ENCODE results near the gene ZDHHC11B. TPM values are rescaled to one million over a fixed set of nuclear protein-coding genes. Genes with fewer than 3 reads are reported as not detected.
"Not testable (repeated sequence)": the region's sequence is repeated elsewhere in the genome, so short reads cannot be mapped to it uniquely, and the experiment has no call there.

The ZDHHC11B gene
- total and polyA plus RNA-seq, 2 experiments from 2014 or later: not detected

DNA sequence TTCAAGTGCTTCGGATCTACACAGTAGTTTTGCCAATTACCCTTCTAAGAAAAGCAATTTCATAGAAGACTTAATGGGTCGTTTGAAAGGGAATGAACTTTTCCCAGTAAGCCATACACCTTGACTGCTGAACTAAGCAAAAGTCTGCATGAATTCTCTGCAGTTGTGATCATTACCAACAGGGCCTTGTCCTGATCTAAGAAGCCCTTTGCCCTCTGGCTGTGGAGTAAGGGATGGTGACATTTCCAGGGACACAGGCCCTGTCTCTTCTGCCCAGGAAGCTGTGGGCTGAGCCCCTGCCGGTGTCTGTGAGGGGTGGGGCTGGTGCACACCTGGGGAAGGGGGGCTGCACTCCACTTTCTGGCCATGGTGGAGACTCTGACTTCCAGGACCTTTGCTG lies 35.7 kb upstream of the ZDHHC11B start:
- Histone ChIP-seq H3K4me2 (ENCODE audit: unreplicated experiment) (no peak overlapping the region), H4K20me1 (ENCODE audit: insufficient read depth) (no peaks in the 10 kb centered on the region), H3K9me3 (ENCODE audit: low read depth) (no peaks in the 10 kb centered on the region), H3F3A (ENCODE audit: insufficient read depth) (no peaks in the 10 kb centered on the region), H3K27ac (no peak overlapping the region), H3K9me2 (ENCODE audit: insufficient read depth) (no peaks in the 10 kb centered on the region), H2AFZ (no peak overlapping the region), H3K36me3 (ENCODE audit: low read depth) (no peaks in the 10 kb centered on the region), H3K27me3 (replicated peaks; ENCODE audit: insufficient read depth) (no peaks in the 10 kb centered on the region), H3K9ac (no peak overlapping the region), H3K4me1 (ENCODE audit: insufficient read depth) (no peaks in the 10 kb centered on the region), H3K79me2 (ENCODE audit: insufficient read depth) (no peaks in the 10 kb centered on the region), H3K4me3 (no peak overlapping the region)
- in situ Hi-C loops (cut with MboI): no loop called here
- TF ChIP-seq EZH2 (IDR thresholded peaks at IDR 0.05; ENCODE audit: insufficient read depth, poor library complexity, severe bottlenecking): no peak
- TF ChIP-seq EZH2phosphoT487 (IDR thresholded peaks at IDR 0.05; ENCODE audit: insufficient read depth, low read depth): no peak
- no peak for DNase-seq
- 57 to 72% methylated on average over 3 of the region's 3 CpGs for WGBS, 2 experiments (ENCODE audit: low coverage in 1 of 2, low lambda C conversion rate in 2 of 2, missing lambda C conversion rate in 2 of 2)

DNA sequence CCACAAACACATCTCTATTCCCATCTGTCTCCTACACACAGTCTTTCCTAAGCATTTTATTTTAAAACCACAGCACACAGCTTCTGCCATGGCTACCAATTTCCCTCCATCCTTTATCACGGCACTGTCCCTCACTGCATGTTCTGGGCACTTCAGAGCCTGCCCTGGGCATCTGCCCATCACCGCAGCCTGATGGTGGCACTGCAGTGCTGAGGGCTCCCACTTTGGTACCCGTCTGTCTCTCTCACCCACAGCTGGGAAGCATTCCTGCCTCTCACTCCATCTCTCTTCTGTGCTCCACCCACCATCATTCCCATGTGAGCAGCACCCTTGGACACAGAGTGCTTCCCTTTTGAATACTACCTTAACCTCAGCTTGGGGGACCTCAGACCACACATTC lies 34.5 kb upstream of the ZDHHC11B start:
- no peak overlapping the region for H2AFZ ChIP-seq
- H3F3A ChIP-seq (ENCODE audit: insufficient read depth): no peaks in the 10 kb centered on the region
- DNase-seq: no peak
- no peaks in the 10 kb centered on the region for H3K9me3 ChIP-seq (ENCODE audit: low read depth)
- H3K9ac ChIP-seq: no peak overlapping the region
- in situ Hi-C loops (cut with MboI): no loop called here
- H3K79me2 ChIP-seq (ENCODE audit: insufficient read depth): no peaks in the 10 kb centered on the region
- no peaks in the 10 kb centered on the region for H3K36me3 ChIP-seq (ENCODE audit: low read depth)
- no peaks in the 10 kb centered on the region for H4K20me1 ChIP-seq (ENCODE audit: insufficient read depth)
- H3K4me1 ChIP-seq (ENCODE audit: insufficient read depth): no peaks in the 10 kb centered on the region
- 65 to 70% methylated on average over 3 of the region's 3 CpGs for WGBS, 2 experiments (ENCODE audit: low coverage in 1 of 2, low lambda C conversion rate in 2 of 2, missing lambda C conversion rate in 2 of 2)
- H3K9me2 ChIP-seq (ENCODE audit: insufficient read depth): no peaks in the 10 kb centered on the region
- no peak overlapping the region for H3K4me2 ChIP-seq (ENCODE audit: unreplicated experiment)
- no peak for TF ChIP-seq EZH2 (IDR thresholded peaks at IDR 0.05; ENCODE audit: insufficient read depth, poor library complexity, severe bottlenecking)
- no peak for TF ChIP-seq EZH2phosphoT487 (IDR thresholded peaks at IDR 0.05; ENCODE audit: insufficient read depth, low read depth)
- no peak overlapping the region for H3K27ac ChIP-seq
- H3K4me3 ChIP-seq: no peak overlapping the region
- no peaks in the 10 kb centered on the region for H3K27me3 ChIP-seq (replicated peaks; ENCODE audit: insufficient read depth)

DNA sequence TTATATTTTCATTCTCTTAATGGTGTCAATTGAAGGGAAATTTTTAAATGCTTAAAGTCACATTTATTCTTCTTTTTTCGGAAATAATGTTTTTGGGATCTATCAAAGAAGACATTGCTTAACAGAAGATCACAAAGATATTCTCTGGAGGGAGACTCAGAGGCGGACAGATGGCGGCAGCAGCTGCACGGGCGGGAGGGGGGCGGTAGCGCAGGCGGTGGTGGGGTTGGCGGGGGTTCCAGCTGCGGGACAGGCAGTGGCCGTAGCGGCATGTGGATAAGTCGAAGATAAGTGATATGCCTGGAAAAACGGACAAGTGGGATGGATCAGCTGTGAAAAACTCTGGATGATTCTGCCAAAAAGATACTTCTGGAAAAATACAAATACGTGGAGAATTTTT lies 31.6 kb upstream of the ZDHHC11B start:
- Histone ChIP-seq H3K9me2 (ENCODE audit: insufficient read depth) (no peaks in the 10 kb centered on the region), H3K4me3 (no peak overlapping the region), H3K4me2 (ENCODE audit: unreplicated experiment) (no peak overlapping the region), H3K36me3 (ENCODE audit: low read depth) (no peaks in the 10 kb centered on the region), H3K79me2 (ENCODE audit: insufficient read depth) (no peaks in the 10 kb centered on the region), H3K4me1 (ENCODE audit: insufficient read depth) (no peaks in the 10 kb centered on the region), H4K20me1 (ENCODE audit: insufficient read depth) (no peaks in the 10 kb centered on the region), H3K9ac (no peak overlapping the region), H2AFZ (no peak overlapping the region), H3K9me3 (ENCODE audit: low read depth) (no peaks in the 10 kb centered on the region), H3K27ac (no peak overlapping the region), H3K27me3 (replicated peaks; ENCODE audit: insufficient read depth) (no peaks in the 10 kb centered on the region), H3F3A (ENCODE audit: insufficient read depth) (no peaks in the 10 kb centered on the region)
- no peak for DNase-seq
- WGBS, 2 experiments (ENCODE audit: low coverage in 1 of 2, low lambda C conversion rate in 2 of 2, missing lambda C conversion rate in 2 of 2): 71 to 75% methylated on average over 15 of the region's 15 CpGs
- in situ Hi-C loops (cut with MboI): no loop called here
- TF ChIP-seq EZH2phosphoT487 (IDR thresholded peaks at IDR 0.05; ENCODE audit: insufficient read depth, low read depth) (no peak), EZH2 (IDR thresholded peaks at IDR 0.05; ENCODE audit: insufficient read depth, poor library complexity, severe bottlenecking) (no peak)

DNA sequence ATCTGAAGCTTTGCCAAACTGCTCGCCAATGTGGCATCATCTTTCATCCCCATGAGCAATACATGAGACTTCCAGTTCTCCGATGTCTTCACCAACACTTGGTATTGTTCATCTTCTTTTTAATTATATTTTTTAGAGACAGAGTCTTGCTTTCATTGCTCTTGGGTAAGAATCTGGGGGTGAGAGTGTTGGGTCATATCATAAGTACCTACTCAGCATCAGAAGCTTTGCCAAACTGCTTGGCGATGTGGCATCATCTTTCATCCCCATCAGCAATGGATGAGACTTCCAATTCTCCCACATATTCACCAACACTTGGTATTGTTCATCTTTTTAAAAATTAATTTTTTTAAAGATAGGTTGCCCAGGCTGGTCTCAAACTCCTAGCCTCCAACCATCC lies 30.9 kb upstream of the ZDHHC11B start:
- in situ Hi-C loops (cut with MboI): no loop called here

DNA sequence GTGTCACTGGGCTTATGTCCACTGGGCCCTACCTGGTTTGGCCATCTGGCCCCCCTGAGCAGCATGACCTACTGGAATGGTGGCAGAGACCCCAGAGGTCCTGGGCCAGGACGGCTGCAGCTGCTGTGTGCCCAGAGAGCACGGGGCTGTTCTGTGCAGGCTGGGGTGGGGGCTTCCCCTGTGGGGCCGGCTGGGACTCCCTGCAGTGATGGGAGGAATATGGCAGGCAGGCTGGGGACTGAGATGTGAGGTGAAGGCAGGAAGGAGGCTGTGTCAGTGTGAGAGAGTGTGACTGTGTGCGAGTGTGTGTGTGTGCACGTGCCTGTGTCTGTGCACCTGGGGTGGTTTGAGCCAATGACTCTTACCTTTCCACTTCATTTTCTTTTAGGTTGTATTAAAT lies 29.0 kb upstream of the ZDHHC11B start:
- H3K27me3 ChIP-seq (replicated peaks; ENCODE audit: insufficient read depth); H3F3A ChIP-seq (ENCODE audit: insufficient read depth); H4K20me1 ChIP-seq (ENCODE audit: insufficient read depth); H3K4me1 ChIP-seq (ENCODE audit: insufficient read depth); DNase-seq; H3K36me3 ChIP-seq (ENCODE audit: low read depth); in situ Hi-C loops (cut with MboI); H3K9me3 ChIP-seq (ENCODE audit: low read depth); H3K9ac ChIP-seq; H3K4me3 ChIP-seq; H3K9me2 ChIP-seq (ENCODE audit: insufficient read depth); H3K79me2 ChIP-seq (ENCODE audit: insufficient read depth); H2AFZ ChIP-seq; H3K27ac ChIP-seq; H3K4me2 ChIP-seq (ENCODE audit: unreplicated experiment): not testable (repeated sequence)
- 22 to 36% methylated on average over 3 to 5 of the region's 5 CpGs for WGBS, 2 experiments (ENCODE audit: low coverage in 1 of 2, low lambda C conversion rate in 2 of 2, missing lambda C conversion rate in 2 of 2)

More for the DNA sequence above, 30.9 kb upstream of the ZDHHC11B start:
- no peak overlapping the region for H3K4me2 ChIP-seq (ENCODE audit: unreplicated experiment)
- H3K9me2 ChIP-seq (ENCODE audit: insufficient read depth): no peaks in the 10 kb centered on the region
- no peak overlapping the region for H3K9ac ChIP-seq
- no peak overlapping the region for H3K4me3 ChIP-seq
- TF ChIP-seq EZH2phosphoT487 (IDR thresholded peaks at IDR 0.05; ENCODE audit: insufficient read depth, low read depth) (no peak), EZH2 (IDR thresholded peaks at IDR 0.05; ENCODE audit: insufficient read depth, poor library complexity, severe bottlenecking) (no peak)
- no peaks in the 10 kb centered on the region for H3K79me2 ChIP-seq (ENCODE audit: insufficient read depth)
- WGBS, 2 experiments (ENCODE audit: low coverage in 1 of 2, low lambda C conversion rate in 2 of 2, missing lambda C conversion rate in 2 of 2): 74 to 81% methylated on average over 3 of the region's 3 CpGs
- no peak overlapping the region for H2AFZ ChIP-seq
- no peak for DNase-seq
- H4K20me1 ChIP-seq (ENCODE audit: insufficient read depth): no peaks in the 10 kb centered on the region
- no peaks in the 10 kb centered on the region for H3K4me1 ChIP-seq (ENCODE audit: insufficient read depth)
- no peaks in the 10 kb centered on the region for H3K27me3 ChIP-seq (replicated peaks; ENCODE audit: insufficient read depth)
- H3K36me3 ChIP-seq (ENCODE audit: low read depth): no peaks in the 10 kb centered on the region
- no peaks in the 10 kb centered on the region for H3K9me3 ChIP-seq (ENCODE audit: low read depth)
- H3K27ac ChIP-seq: no peak overlapping the region
- no peaks in the 10 kb centered on the region for H3F3A ChIP-seq (ENCODE audit: insufficient read depth)

DNA sequence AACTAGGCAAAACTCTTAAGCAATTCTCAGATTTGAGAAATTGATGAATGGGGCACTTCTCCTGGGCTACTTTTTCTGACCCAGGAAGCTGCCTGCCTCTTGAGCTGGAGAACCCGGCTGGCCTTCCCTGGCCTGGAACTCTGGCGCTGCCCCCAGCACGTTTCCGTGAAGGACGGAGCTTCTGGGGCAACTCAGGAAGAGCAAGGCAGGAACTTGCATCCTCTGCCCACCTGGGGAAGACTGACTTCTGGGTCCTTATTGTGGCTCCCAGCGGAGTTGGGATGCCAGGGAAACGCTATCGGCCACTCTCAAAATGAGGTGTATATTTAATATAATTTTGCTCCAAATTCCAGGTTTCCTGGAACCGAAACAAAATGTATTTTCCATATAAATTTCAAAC lies 26.9 kb upstream of the ZDHHC11B start:
- H3K36me3 ChIP-seq (ENCODE audit: low read depth); H3K79me2 ChIP-seq (ENCODE audit: insufficient read depth); H3F3A ChIP-seq (ENCODE audit: insufficient read depth); H3K4me1 ChIP-seq (ENCODE audit: insufficient read depth); in situ Hi-C loops (cut with MboI); H3K9me3 ChIP-seq (ENCODE audit: low read depth); DNase-seq; H2AFZ ChIP-seq; H3K27me3 ChIP-seq (replicated peaks; ENCODE audit: insufficient read depth); H4K20me1 ChIP-seq (ENCODE audit: insufficient read depth); H3K9ac ChIP-seq; H3K4me2 ChIP-seq (ENCODE audit: unreplicated experiment); H3K9me2 ChIP-seq (ENCODE audit: insufficient read depth); H3K4me3 ChIP-seq; H3K27ac ChIP-seq: not testable (repeated sequence)
- WGBS, 2 experiments (ENCODE audit: low coverage in 1 of 2, low lambda C conversion rate in 2 of 2, missing lambda C conversion rate in 2 of 2): 60 to 71% methylated on average over 8 to 9 of the region's 9 CpGs

DNA sequence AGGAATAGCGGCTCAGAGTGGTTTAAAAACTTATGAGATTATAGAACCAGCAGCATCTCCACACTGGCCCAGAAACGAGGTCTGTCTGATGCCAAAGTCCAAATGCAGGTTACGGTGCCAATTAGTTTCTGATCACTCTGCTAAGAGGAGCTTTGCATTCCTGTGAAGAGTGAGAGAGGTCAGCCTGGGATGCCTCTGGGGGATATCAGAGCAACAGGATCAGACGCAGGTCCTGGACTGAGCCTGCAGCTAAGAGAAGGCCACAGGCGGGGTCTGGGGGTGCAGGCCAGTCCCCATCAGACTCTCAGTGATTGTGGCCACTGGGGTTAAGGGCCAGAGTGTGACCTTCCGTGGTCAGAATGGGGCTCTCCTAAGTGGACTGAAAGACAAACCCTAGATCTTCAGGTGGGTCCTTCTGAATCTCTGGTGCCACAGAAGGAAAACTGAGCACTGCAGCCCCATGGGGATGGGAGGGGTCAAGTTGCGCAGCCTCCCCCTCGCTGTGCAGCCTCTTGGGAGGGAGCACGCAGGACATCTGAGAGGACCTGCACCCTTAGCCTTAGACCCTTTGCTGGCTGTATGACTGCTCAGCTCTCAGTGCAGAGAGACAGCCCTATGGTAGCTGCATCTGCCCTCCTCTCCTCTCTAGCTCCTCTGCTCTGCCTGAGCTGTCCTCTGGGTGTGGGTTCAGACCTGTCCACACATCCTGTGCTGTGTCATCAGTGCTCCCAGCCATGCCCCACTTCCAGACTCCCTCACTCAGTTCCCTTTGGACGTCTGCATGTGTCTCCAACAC lies 23.4 kb upstream of the ZDHHC11B start:
- in situ Hi-C loops (cut with MboI); H3K27me3 ChIP-seq (replicated peaks; ENCODE audit: insufficient read depth); H3K9me3 ChIP-seq (ENCODE audit: low read depth); H3K79me2 ChIP-seq (ENCODE audit: insufficient read depth); H2AFZ ChIP-seq; H3K27ac ChIP-seq; H3K4me2 ChIP-seq (ENCODE audit: unreplicated experiment); H3K36me3 ChIP-seq (ENCODE audit: low read depth); DNase-seq; H3K9me2 ChIP-seq (ENCODE audit: insufficient read depth); H3F3A ChIP-seq (ENCODE audit: insufficient read depth); H3K4me3 ChIP-seq; H4K20me1 ChIP-seq (ENCODE audit: insufficient read depth); H3K4me1 ChIP-seq (ENCODE audit: insufficient read depth); H3K9ac ChIP-seq: not testable (repeated sequence)
- WGBS, 2 experiments (ENCODE audit: low coverage in 1 of 2, low lambda C conversion rate in 2 of 2, missing lambda C conversion rate in 2 of 2): 48 to 49% methylated on average over 6 of the region's 10 CpGs
